GM18498 (cell line): ENCODE data around the gene FLVCR1.
"Not testable (repeated sequence)": the region's sequence is repeated elsewhere in the genome, so short reads cannot be mapped to it uniquely, and the experiment has no call there.

Experiments used
- ATAC-seq: cut with Tn5 transposase; IDR thresholded peaks from one replicate; pipeline ENCODE4 v1.9.1; 2021; ENCODE audit warnings: mild to moderate bottlenecking, moderate library complexity; ENCODE audit not compliant: unreplicated experiment

FLVCR1 gene

DNA sequence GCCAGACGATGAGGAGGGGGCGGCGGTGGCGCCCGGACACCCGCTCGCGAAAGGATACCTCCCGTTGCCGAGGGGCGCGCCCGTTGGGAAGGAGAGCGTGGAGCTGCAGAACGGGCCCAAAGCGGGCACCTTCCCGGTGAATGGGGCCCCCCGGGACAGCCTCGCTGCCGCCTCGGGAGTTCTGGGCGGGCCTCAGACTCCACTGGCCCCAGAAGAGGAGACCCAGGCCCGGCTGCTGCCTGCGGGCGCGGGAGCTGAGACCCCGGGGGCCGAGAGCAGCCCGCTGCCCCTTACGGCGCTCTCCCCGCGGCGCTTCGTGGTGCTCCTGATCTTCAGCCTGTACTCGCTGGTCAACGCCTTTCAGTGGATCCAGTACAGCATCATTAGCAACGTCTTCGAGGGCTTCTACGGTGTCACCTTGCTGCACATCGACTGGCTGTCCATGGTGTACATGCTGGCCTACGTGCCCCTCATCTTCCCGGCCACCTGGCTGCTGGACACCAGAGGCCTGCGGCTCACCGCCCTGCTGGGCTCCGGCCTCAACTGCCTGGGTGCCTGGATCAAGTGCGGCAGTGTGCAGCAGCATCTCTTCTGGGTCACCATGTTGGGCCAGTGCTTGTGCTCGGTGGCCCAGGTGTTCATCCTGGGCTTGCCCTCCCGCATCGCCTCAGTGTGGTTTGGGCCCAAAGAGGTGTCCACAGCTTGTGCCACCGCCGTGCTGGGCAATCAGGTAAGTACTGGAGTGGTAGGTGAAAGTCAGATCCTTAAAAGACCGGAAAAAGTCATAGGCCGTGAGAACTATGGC, 588 bp downstream of the FLVCR1 start:
- peak; percentile 15 for ATAC-seq

DNA sequence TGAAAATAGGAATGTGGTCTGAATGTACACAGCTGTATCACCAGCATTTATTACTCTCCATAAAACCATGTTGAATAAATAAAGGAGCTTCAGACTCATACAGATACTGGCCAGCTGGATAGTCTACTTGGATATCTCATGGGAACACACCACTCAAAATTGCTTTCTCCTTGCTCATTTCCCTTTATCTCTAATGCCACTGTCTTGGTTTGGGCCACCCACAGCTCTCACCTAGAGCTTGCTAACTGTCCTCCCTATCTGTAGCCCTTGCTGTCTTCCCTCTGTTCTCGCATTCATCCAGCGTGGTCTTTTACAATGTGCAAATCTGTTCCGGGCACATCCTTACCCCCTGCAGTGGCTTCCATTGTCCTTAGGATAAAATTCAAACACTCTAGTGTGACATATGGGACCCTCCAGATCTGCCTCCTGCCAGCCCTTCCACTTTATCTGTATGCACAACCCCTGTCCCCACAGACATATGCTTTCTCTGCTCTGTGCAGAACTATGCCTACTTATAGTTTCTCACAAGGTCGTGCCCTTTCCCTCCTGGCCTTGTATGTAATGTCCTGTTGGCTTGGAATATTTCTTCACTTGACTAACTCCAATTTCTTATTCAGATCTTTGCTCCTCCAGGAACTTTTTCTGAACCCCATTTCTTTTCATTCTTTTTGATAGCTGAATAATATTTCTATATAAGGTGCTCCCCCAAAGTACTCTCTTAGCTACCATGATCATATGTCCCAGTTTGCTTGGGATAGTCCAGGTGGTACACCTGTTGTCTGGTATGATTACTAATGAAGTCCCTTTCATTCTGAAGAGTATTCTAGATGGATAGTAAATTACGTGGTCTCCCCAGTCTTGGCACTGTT, 2.9 kb downstream of the FLVCR1 start:
- no peak for ATAC-seq

DNA sequence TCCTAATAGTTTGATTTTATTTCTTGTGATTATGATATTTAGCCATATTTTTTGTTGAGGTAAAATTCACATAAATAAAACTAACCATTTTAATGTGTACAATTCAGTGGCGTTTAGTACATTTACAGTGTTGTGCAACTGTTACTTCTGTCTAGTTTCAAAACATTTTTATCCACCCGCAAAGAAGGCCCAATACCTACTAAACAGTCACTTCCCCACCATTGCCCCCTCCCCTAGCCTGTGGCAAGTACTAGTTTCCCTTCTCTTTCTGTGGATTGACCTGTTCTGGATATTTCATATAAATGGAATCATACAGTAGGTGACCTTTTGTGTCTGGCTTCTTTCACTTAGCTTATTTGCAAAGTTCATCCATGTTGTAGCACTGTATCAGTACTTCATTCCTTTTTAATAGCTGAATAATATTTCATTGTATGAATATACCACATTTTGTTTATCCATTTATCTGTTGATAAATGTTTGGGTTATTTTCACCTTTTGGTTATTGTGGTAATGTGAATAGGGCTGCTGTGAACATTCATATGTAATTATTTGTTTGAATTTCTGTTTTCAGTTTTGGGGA, 4.1 kb downstream of the FLVCR1 start:
- no peak for ATAC-seq

DNA sequence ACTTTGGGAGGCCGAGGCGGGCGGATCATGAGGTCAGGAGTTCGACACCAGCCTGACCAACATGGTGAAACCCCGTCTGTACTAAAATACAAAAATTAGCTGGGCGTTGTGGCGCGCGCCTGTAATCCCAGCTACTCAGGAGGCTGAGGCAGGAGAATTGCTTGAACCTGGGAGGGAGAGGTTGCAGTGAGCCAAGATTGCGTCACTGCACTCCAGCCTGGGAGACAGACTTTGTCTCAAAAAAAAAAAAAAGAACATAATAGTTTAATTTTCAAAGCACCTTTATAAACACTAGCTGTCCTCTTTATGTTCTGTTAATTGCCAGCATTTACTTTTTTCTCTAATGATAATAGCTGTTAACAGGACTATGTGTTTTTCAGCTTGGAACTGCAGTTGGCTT, 5.3 kb downstream of the FLVCR1 start:
- not testable (repeated sequence) for ATAC-seq

DNA sequence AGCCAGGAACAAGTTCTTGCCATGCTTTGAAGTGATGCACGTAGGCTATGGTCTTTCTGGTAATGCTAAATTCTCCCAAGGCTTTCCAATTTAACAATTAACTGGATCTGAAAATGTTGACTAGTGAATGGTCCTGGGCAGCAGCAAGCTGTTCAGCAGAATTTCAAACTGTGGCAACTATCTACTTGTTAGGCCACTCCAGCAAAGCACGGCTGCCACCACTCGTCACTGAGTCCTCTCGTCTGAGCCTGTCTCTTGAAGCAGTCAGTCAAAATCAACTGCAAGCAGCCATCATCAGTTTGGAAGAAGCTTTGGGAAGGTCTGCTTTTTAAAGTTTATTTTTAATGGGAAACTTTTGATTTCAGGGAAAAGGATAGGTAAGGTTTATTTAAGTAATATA, 6.1 kb downstream of the FLVCR1 start:
- ATAC-seq: no peak

DNA sequence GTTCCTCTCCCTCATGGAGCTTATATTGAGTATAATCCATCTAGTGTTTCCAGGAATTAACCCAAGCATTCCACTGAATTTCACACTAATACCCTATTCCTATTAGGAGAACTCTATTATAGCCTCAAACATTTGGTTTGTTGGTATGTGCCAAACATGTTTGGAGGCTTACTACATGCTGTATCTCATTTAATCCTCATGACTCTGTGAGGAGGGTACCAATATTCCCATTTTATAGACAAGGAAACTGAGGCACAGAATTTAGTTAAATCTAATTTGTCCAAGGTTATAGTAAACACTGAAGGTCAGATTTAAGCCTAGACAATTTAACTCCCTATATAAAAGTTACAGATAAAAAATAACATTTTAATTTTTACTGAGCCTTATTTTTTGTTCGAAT, 9.1 kb downstream of the FLVCR1 start:
- no peak for ATAC-seq

DNA sequence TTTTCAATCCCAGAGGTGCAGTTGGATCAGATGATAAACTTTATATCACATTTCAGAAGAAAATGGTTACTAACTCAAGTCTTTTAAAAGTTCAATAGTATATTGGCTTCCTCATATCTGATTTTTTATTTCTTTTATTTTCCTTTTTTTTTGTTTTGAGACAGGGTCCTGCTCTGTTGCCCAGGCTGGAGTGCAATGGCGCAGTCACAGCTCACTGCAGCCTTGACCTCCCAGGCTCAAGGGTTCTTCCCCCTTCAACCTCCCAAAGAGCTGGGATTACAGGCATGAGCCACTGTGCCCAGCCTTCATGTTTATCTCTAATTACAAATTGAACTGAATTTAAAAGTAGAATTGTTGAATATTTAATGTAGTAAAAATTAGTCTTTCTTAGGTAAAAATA, 13.9 kb downstream of the FLVCR1 start:
- ATAC-seq: no peak

DNA sequence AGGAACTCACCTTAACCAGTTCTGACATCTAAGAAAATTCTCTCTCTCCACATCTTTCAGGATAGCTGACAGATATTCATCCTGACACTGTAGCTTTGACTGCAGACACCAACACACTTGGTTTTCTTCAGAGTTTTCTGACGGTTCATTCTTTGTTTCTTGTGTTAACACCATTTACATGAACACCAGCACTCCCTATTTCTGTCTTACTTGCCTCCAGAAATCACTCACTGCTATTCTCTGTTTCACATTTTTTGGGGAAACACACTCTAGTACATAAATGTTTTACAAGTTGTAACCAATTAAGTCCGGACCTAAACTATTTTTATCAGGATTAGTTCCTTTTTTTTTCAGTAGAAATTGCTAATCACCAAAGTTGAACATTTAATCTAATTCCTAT, 15.4 kb downstream of the FLVCR1 start:
- peak; percentile 80 for ATAC-seq

DNA sequence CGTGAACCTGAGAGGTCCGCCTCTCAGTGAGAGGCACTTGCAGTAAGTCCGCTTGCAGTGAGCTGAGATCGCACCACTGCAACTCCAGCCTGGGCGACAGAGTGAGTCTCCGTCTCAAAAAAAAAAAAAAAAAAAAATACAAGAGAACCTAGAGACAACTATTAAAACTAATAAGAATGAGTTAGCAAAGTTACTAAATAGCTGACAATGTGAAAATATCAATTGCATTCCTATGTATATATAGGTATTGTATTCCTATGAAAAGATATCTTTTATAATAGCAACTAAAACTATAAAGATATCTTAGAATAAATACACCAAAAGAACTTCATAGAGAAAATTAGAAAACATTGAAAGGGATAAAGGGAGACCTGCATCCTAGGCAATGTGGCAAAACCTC, 20.3 kb downstream of the FLVCR1 start:
- no peak for ATAC-seq

DNA sequence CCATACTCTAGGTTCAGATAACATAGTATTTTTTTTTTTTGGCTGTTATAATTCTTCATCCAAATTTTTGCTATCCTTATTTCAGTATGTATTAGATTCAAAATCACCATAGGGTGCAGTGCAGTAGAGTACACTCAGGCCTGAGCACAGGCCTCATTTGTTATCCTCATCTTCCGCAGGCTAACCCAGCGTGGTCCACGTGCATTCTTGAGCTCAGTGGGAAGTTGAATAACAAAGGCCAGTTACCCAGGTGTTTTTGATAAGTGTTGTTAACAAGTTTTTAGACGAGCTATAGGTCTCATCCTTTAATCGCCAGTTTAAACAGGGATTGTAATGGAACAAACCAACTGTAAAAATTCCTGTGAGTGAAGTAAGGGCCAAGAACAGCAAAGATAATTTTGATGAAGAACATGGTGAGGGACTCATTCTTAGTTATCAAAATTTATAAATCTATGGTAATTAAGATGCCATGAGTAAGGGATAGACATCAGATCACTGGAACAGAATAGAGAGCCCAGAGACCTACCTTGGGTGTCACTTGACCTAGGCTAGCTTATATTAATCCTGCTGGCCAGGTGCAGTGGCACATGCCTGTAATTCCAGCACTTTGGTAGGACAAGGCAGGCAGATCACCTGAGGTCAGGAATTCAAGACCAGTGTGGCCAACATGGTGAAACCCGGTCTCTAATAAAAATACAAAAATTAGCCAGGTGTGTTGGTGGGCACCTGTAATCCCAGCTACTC, 22.0 kb downstream of the FLVCR1 start:
- ATAC-seq: no peak

DNA sequence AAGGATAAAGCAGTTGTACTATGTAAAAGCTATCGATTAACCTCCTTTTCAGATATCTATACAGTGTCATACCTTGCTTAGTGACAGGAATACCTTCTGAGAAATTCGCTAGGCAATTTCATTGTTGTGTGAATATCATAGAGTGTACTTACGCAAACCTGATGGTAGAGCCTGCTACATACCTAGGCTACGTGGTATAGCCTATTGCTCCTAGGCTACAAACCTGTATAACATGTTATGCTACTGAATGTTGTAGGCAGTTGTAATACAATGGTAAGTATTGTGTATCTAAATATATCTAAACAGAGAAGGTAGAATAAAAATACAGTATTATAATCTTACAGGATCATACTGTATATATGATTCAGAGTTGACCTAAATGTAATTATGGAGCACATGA, 26.5 kb downstream of the FLVCR1 start:
- no peak for ATAC-seq

DNA sequence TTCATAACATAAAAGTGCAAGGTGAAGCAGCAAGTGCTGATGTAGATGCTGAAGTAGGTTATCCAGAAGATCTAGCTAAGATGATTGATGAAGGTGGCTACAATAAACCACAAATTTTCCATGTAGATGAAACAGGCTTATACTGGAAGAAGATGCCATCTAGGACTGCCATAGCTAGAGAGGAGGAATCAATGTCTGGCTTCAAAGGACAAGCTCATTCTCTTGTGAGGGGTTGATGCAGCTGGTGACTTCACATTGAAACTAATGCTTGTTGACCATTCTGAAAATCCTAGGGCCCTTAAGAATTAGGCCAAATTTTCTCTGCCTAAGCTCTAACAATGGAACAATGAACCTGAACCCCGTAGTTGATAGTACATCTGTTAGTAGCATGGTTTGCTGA, 34.0 kb downstream of the FLVCR1 start:
- ATAC-seq: no peak

DNA sequence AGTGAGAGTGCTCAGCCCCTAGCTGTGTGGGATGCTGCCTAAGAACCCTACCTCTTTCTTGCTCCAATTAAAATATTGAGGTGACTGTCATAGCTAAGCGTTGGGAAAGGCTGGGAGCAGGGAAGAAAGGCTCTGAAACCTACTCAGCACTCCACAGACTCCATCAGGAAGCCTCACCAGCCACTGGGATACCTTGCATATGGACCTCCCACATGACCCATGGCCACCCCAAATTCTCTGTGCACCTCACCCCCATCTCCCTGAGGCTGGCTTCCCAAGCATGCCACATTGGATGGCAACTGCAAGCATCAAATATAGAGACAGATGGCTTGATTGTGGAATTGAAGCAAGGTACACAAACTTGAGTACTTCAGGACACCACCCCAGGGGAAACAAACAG, 41.8 kb downstream of the FLVCR1 start:
- no peak for ATAC-seq

DNA sequence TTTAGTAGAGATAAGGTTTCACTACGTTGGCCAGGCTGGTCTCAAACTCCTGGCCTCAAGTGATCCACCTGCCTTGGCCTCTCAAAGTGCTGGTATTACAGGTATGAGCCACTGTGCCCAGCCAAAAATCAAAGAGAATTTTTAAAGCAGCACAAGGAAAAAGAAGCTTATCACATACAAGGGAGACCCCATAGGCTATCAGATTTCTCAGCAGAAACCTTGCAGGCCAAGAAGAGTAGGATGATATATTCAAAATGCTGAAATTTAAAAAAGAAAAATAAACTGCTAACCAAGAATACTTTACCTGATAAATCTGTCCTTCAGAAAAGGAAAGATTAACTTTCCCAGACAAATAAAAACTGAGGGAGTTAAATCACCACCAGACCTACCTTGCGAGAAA, 43.2 kb downstream of the FLVCR1 start:
- ATAC-seq: no peak

DNA sequence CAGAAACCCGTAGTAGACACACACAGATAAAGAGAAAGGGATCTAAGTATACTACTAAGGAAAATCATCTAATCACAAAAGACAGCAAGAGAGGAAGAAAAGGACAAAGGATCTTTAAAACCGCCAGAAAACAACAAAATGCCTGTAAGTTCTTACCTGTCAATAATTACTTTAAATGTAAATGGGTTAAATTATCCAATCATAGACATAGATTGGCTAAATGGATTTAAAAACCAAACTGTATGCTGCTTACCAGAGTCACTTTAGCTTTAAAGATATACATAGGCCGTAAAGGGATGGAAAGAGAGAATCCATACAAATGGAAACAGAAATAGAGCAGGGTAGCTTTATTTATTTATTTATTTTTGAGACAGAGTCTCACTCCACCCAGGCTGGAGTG, 44.0 kb downstream of the FLVCR1 start:
- ATAC-seq: no peak

DNA sequence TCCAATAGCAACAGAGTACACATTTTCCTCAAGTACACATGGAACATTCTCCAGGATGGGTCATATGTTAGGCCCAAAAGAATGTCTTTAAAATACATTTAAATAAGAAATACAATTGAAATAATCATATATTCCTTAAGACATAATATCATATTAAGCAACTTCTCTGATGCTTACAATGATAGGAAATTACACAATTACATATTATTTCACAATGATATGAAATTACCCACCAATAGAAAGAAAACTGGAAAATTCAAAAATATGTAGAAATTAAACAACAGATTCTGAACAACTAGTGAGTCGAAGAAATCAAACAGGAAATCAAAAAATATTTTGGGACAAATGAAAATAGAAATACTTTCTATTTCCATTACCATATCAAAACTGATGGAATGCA, 45.6 kb downstream of the FLVCR1 start:
- no peak for ATAC-seq

DNA sequence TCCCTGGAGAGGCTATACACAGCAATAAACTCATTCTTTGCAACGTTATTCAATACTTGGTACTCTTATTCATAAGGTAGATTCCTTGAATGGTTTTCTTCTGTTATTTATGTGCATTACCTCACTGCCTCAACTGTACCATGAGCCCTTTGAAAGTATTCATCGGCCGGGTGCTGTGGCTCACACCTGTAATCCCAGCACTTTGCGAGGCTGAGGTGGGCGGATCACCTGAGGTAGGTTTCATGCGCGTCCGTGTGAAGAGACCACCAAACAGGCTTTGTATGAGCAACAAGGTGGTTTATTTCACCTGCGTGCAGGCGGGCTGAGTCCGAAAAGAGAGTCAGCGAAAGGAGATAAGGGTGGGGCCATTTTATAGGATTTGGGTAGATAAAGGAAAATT, 50.0 kb downstream of the FLVCR1 start:
- not testable (repeated sequence) for ATAC-seq

DNA sequence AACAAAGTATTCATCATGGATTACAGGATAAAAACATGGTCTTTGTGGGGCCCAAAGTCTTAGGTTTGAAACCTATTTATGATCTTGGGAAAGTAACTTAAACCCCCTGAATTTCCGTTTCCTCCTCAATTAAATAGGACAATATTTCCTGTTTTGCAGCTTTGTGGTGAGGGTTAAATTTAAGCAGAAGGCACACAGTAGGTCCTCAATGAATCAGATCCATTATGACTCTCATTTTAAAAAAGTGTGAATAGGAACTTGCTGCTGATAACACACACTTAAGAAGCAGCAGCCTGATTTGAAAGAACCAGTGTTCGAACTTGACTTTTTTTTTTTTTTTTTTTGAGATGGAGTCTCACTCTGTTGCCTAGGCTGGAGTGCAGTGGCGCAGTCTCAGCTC, 50.9 kb downstream of the FLVCR1 start:
- ATAC-seq: no peak

DNA sequence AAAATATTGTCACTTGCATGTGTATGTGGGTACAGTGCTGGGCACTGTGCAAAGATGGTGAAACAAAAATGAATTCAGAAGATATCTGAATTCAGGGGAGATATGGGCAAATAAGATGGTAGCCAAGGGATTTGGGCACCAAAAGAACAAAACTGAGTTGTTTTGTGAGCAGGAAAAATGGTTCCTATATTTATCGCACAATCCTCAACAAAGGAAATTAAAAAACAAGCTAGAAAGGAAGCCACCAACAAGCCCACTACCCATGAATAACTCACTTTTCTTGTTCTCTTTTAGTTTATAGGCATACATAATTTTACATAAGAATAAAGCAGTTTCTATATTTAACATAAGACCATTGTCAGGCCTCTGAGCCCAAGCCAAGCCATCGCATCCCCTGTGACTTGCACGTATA, 51.6 kb downstream of the FLVCR1 start:
- ATAC-seq: no peak

DNA sequence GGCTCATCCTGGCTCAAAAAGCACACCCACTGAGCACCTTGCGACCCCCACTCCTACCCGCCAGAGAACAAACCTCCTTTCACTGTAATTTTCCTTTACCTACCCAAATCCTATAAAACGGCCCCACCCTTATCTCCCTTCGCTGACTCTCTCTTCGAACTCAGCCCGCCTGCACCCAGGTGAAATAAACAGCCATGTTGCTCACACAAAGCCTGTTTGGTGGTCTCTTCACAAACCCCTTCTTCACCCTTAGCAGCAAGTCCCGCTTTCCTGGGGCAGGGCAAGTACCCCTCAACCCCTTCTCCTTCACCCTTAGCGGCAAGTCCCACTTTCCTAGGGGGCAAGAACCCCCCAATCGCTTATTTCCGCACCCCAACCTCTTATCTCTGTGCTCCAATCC, 52.1 kb downstream of the FLVCR1 start:
- not testable (repeated sequence) for ATAC-seq

DNA sequence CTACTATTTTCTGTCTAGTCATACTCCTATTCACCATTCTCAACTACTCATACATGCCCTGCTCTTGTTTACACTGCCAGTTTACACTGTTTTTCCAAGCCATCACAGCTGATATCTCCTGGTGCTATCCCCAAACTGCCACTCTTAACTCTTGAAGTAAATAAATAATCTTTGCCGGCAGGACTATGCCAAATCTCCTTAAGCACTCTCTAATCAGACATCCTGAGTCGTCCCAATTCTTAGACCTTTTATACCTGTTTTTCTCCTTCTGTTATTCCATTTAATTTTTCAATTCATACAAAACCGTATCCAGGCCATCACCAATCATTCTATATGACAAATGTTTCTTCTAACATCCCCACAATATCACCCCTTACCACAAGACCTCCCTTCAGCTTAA, 55.6 kb downstream of the FLVCR1 start:
- not testable (repeated sequence) for ATAC-seq
